ENCODE results near the gene OTOG. TPM values are rescaled to one million over a fixed set of nuclear protein-coding genes. Genes with fewer than 3 reads are reported as not detected.
A peak's percentile ranks its signal among the peaks of the same experiment; 100 is the strongest.

OTOG gene
- total RNA-seq, 1 experiment from 2014 or later, result 0.35 TPM

GRCh38 chr11:17561526-17561925, 14.5 kb downstream of the OTOG start:
- WGBS (ENCODE audit: extremely low coverage, insufficient read length, low lambda C conversion rate), result no CpG with 5 or more reads among the region's 9 CpGs
- H2BK120ac ChIP-seq (ENCODE audit: low read depth, low read length, poor library complexity, severe bottlenecking), result no peak overlapping the region

More at GRCh38 chr11:17561526-17561925, 14.5 kb downstream of the OTOG start:
- Histone ChIP-seq H3K56ac (ENCODE audit: insufficient read length, low read depth, low read length) (no peak overlapping the region), H3K9me3 (ENCODE audit: control insufficient read depth, low read depth, low read length) (no peaks in the 10 kb centered on the region), H3K14ac (ENCODE audit: insufficient read depth, low read length) (no peak overlapping the region; the same call in 1 of the 2 replicates), H3K23ac (ENCODE audit: insufficient read length, low read depth, low read length) (no peak overlapping the region), H4K5ac (ENCODE audit: insufficient read length, low read depth, low read length) (no peak overlapping the region), H3K4me1 (ENCODE audit: insufficient read depth, low read length) (no peaks in the 10 kb centered on the region), H2BK20ac (ENCODE audit: low read depth, low read length, poor library complexity, severe bottlenecking) (no peak overlapping the region), H3K79me2 (ENCODE audit: insufficient read depth, low read length) (no peaks in the 10 kb centered on the region), H3K4ac (ENCODE audit: low read depth, low read length) (no peak overlapping the region), H3K79me1 (ENCODE audit: insufficient read depth, low read depth, low read length, poor library complexity, severe bottlenecking) (no peaks in the 10 kb centered on the region), H3K23me2 (ENCODE audit: insufficient read length, low read depth, low read length, poor library complexity, severe bottlenecking) (no peaks in the 10 kb centered on the region), H2BK12ac (ENCODE audit: insufficient read length, low read depth, low read length) (no peak overlapping the region), H3T11ph (ENCODE audit: low read length) (no peak overlapping the region), H3K27ac (ENCODE audit: insufficient read length, low read depth, low read length) (no peak overlapping the region), H3K9ac (ENCODE audit: extremely low read depth, insufficient read length, low read length) (no peak overlapping the region), H2BK5ac (ENCODE audit: insufficient read length, low read length) (no peak overlapping the region), H4K20me1 (ENCODE audit: control insufficient read depth, insufficient read depth, insufficient read length) (no peaks in the 10 kb centered on the region), H4K8ac (replicated peaks; ENCODE audit: insufficient read length, low read depth, low read length) (no peak overlapping the region), H2AK5ac (ENCODE audit: insufficient read length, low read length) (no peak overlapping the region), H3K27me3 (ENCODE audit: insufficient read depth, low read length) (no peaks in the 10 kb centered on the region), H2BK15ac (ENCODE audit: low read depth, low read length) (no peak overlapping the region), H2AFZ (ENCODE audit: low read length) (no peak overlapping the region), H3K4me2 (ENCODE audit: insufficient read depth, insufficient read length, low read length) (no peak overlapping the region), H4K91ac (ENCODE audit: insufficient read length, low read depth, low read length) (no peak overlapping the region), H3K18ac (ENCODE audit: insufficient read length, low read depth, low read length) (no peak overlapping the region)
- Mint-ChIP-seq H3K27me3 (ENCODE audit: low read depth) (peaks cover 12% of the 10 kb centered on the region), H3K36me3 (ENCODE audit: insufficient read depth in 1 of 3, low read depth in 3 of 3) (no peaks in the 10 kb centered on the region), H3K9me3 (no peaks in the 10 kb centered on the region), H3K27ac (no peak overlapping the region), H3K4me1 (peaks cover 0 to 3% of the 10 kb centered on the region in 2 experiments; a peak in 1 of 4 replicates), H3K4me3 (no peak overlapping the region)
- DNase-seq, result peak; percentile 19
- TF ChIP-seq, protein P1, sequence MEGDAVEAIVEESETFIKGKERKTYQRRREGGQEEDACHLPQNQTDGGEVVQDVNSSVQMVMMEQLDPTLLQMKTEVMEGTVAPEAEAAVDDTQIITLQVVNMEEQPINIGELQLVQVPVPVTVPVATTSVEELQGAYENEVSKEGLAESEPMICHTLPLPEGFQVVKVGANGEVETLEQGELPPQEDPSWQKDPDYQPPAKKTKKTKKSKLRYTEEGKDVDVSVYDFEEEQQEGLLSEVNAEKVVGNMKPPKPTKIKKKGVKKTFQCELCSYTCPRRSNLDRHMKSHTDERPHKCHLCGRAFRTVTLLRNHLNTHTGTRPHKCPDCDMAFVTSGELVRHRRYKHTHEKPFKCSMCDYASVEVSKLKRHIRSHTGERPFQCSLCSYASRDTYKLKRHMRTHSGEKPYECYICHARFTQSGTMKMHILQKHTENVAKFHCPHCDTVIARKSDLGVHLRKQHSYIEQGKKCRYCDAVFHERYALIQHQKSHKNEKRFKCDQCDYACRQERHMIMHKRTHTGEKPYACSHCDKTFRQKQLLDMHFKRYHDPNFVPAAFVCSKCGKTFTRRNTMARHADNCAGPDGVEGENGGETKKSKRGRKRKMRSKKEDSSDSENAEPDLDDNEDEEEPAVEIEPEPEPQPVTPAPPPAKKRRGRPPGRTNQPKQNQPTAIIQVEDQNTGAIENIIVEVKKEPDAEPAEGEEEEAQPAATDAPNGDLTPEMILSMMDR (conservative IDR thresholded peaks at IDR 0.05), result no peak
